ENCODE results near the gene CCDC106.
A peak's percentile ranks its signal among the peaks of the same experiment; 100 is the strongest.

Gene CCDC106

DNA sequence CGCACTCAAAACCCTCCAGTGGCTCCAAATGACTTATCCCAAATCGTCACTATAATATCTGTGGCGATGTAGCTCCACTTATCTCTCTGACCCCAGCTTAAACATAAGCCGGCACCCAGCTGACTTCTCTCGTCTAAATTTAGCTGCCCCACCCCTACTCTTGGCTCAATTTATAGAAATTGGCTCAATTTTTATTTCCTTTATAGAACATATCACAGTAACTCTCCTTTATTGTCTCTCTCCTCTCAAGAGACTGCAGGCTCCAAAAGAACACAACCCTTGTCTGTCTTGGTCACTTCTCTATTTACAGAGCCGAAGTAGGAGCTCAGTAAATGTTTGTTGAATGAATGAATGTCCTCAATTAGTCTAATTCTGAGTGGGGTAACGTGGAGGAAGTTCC lies 24.5 kb upstream of the CCDC106 start:
- Histone ChIP-seq H3K4me3 (ENCODE audit: low read depth, low read length) (peak overlapping the region; percentile 27), H2AFZ (peak overlapping the region; percentile 41), H3K9me3 (ENCODE audit: control insufficient read depth, low read length) (no peaks in the 10 kb centered on the region), H3K36me3 (ENCODE audit: control insufficient read depth, insufficient read depth, low read length) (no peaks in the 10 kb centered on the region), H3K4me2 (ENCODE audit: low read length) (peak overlapping the region; percentile 24), H3K27me3 (ENCODE audit: control insufficient read depth, insufficient read depth, low read length) (no peaks in the 10 kb centered on the region), H3K27ac (peak overlapping the region; percentile 95), H3K9ac (no peak overlapping the region), H3K79me2 (no peaks in the 10 kb centered on the region), H3K4me1 (no peaks in the 10 kb centered on the region)
- TF ChIP-seq, protein P1, sequence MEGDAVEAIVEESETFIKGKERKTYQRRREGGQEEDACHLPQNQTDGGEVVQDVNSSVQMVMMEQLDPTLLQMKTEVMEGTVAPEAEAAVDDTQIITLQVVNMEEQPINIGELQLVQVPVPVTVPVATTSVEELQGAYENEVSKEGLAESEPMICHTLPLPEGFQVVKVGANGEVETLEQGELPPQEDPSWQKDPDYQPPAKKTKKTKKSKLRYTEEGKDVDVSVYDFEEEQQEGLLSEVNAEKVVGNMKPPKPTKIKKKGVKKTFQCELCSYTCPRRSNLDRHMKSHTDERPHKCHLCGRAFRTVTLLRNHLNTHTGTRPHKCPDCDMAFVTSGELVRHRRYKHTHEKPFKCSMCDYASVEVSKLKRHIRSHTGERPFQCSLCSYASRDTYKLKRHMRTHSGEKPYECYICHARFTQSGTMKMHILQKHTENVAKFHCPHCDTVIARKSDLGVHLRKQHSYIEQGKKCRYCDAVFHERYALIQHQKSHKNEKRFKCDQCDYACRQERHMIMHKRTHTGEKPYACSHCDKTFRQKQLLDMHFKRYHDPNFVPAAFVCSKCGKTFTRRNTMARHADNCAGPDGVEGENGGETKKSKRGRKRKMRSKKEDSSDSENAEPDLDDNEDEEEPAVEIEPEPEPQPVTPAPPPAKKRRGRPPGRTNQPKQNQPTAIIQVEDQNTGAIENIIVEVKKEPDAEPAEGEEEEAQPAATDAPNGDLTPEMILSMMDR (IDR thresholded peaks at IDR 0.05): no peak

DNA sequence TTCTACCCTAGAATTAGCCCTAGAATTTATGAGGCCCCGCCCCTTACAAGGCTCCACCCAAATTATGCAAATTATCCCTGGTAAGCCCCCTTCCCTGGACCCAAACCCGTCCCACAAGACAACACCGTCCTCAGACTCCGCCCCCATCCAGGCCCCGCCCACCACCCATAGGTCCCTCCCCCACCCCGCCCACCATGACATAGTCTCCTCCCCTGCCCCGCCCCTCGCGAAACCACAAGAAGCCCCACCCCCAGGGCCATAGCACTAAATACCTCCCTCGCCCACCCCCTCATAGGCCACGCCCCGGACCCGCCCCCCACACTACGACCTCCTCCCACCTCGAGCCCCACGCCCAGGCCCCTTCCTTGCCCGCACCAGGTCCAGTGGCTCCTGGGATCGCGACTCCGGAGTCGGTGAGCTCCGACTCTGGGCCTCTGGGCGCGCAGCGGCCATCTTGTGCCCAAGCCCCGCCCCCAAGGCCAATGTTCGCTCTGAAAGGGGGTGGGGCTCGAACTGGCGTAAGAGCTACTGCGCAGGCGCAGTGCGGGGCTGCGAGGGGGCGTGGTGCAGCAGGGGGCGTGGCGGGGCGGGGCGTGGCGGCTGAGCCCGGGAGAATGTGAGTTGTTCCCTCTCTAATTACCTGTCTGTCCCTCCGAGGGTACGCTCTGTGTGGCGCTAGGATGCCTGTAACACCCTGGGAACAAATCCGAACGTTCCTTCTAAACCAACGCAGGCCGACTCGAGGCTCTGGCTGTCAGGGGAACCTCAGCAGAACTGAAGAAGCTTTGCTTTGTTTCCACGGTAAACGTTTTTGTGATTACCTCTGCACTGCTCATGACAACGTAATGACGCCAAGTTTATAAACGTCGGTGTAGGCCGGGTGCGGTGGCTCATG lies 23.7 kb upstream of the CCDC106 start, which contains the start of gene ZNF784:
TSS of gene ZNF784 (minus strand) at position 458 of the 895 bp plus-strand sequence. CDS start at position 453, 5 bp downstream.
- H3K4me2 ChIP-seq (ENCODE audit: low read length): peak within 1 kb of the TSS; percentile 67
- H3K27ac ChIP-seq: peak within 1 kb of the TSS; percentile 95
- H3K4me1 ChIP-seq: no peaks in the 10 kb centered on the region
- no peaks in the 10 kb centered on the region for H3K27me3 ChIP-seq (ENCODE audit: control insufficient read depth, insufficient read depth, low read length)
- H3K9ac ChIP-seq: no peak within 1 kb of the TSS
- H3K9me3 ChIP-seq (ENCODE audit: control insufficient read depth, low read length): no peaks in the 10 kb centered on the region
- H2AFZ ChIP-seq: peak within 1 kb of the TSS; percentile 96
- peak within 1 kb of the TSS; percentile 78 for H3K4me3 ChIP-seq (ENCODE audit: low read depth, low read length)
- no peaks in the 10 kb centered on the region for H3K36me3 ChIP-seq (ENCODE audit: control insufficient read depth, insufficient read depth, low read length)
- TF ChIP-seq, protein P1 (IDR thresholded peaks at IDR 0.05): no peak
- no peaks in the 10 kb centered on the region for H3K79me2 ChIP-seq

DNA sequence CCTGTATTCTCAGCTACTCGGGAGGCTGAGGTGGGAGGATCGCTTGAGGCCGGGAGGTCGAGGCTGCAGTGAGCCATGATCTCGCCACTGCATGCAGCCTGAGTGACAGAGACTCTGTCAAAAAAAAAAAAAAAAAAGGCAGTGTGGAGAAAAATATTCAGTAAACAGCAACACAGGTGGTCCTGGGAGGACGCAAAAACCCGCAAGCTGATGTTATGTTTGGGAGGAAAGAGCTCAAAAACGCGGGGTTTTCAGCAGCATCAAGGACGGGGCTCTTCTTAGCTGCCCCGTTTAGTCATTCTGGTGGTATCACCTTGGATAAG lies 23.0 kb upstream of the CCDC106 start:
- Histone ChIP-seq H3K9ac (no peak overlapping the region), H3K79me2 (no peaks in the 10 kb centered on the region), H3K4me2 (ENCODE audit: low read length) (peak overlapping the region; percentile 67), H3K4me3 (ENCODE audit: low read depth, low read length) (peak overlapping the region; percentile 78), H3K36me3 (ENCODE audit: control insufficient read depth, insufficient read depth, low read length) (no peaks in the 10 kb centered on the region), H2AFZ (peak overlapping the region; percentile 96), H3K27ac (peak overlapping the region; percentile 95), H3K27me3 (ENCODE audit: control insufficient read depth, insufficient read depth, low read length) (no peaks in the 10 kb centered on the region), H3K4me1 (no peaks in the 10 kb centered on the region), H3K9me3 (ENCODE audit: control insufficient read depth, low read length) (no peaks in the 10 kb centered on the region)
- TF ChIP-seq, protein P1 (IDR thresholded peaks at IDR 0.05): no peak

DNA sequence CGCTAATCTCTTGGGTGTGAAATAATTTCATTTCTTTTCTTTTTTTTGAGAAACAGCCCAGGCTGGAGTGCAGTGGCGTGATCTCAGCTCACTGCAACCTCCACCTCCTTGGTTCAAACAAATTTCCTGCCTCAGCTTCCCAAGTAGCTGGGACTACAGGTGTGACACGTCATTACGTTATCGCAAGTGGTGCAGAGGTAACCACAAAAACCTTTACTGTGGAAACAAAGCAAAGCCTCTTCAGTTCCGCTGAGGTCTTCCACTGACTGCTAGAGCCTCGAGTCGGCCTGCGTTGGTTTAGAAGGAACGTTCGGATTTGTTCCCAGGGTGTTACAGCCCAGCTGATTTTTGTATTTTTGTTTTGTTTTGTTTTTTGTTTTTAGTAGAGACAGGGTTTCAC lies 21.7 kb upstream of the CCDC106 start:
- Histone ChIP-seq H3K27ac (no peak overlapping the region), H3K36me3 (ENCODE audit: control insufficient read depth, insufficient read depth, low read length) (no peaks in the 10 kb centered on the region), H3K9ac (no peak overlapping the region), H3K79me2 (no peaks in the 10 kb centered on the region), H3K9me3 (ENCODE audit: control insufficient read depth, low read length) (no peaks in the 10 kb centered on the region), H3K4me1 (peaks cover under 1% of the 10 kb centered on the region), H3K4me2 (ENCODE audit: low read length) (no peak overlapping the region), H2AFZ (no peak overlapping the region), H3K27me3 (ENCODE audit: control insufficient read depth, insufficient read depth, low read length) (no peaks in the 10 kb centered on the region), H3K4me3 (ENCODE audit: low read depth, low read length) (no peak overlapping the region)
- TF ChIP-seq, protein P1 (IDR thresholded peaks at IDR 0.05): no peak

DNA sequence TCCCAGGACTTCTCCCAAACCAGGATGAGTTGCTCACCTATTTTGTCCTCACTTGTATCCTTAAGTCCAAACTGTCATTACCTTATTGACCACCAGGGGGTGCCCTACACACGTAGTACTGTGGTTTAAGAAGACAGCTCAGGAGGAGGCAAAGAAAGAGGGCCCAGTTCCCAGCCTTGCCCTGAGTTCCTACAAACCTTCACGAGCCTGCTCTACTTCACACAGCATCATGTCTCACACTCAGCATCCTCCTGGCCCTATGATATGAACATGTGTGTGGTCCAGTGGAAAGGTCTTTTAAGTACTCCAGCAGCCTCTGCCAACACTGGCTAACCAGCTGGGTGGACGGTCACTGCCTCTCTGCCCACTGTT lies 15.6 kb upstream of the CCDC106 start:
- TF ChIP-seq, protein P1 (IDR thresholded peaks at IDR 0.05): peak; percentile 94
- no peaks in the 10 kb centered on the region for H3K9me3 ChIP-seq (ENCODE audit: control insufficient read depth, low read length)
- H3K4me3 ChIP-seq (ENCODE audit: low read depth, low read length): no peak overlapping the region
- H3K36me3 ChIP-seq (ENCODE audit: control insufficient read depth, insufficient read depth, low read length): no peaks in the 10 kb centered on the region
- peak overlapping the region; percentile 40 for H3K27ac ChIP-seq
- peaks cover 25% of the 10 kb centered on the region for H3K79me2 ChIP-seq
- no peaks in the 10 kb centered on the region for H3K27me3 ChIP-seq (ENCODE audit: control insufficient read depth, insufficient read depth, low read length)
- peaks cover 16% of the 10 kb centered on the region for H3K4me1 ChIP-seq
- H3K4me2 ChIP-seq (ENCODE audit: low read length): no peak overlapping the region
- peak overlapping the region; percentile 68 for H2AFZ ChIP-seq
- H3K9ac ChIP-seq: no peak overlapping the region
